Measurements from ENCODE around the gene DOLK. TPM values are rescaled to one million over a fixed set of nuclear protein-coding genes. Genes with fewer than 3 reads are reported as not detected.
"Not testable (repeated sequence)": the region's sequence is repeated elsewhere in the genome, so short reads cannot be mapped to it uniquely, and the experiment has no call there.

Gene DOLK
- total RNA-seq: 8.0 TPM
- long read RNA-seq, transcript DOLK-201 (1 exons, 2,090 nt): major isoform, 36 of 36 reads
- long read RNA-seq, partial matches to known transcripts: 0 of 36 reads
- long read RNA-seq, other reads (novel, unspliced or antisense): 0 of 36 reads

DNA sequence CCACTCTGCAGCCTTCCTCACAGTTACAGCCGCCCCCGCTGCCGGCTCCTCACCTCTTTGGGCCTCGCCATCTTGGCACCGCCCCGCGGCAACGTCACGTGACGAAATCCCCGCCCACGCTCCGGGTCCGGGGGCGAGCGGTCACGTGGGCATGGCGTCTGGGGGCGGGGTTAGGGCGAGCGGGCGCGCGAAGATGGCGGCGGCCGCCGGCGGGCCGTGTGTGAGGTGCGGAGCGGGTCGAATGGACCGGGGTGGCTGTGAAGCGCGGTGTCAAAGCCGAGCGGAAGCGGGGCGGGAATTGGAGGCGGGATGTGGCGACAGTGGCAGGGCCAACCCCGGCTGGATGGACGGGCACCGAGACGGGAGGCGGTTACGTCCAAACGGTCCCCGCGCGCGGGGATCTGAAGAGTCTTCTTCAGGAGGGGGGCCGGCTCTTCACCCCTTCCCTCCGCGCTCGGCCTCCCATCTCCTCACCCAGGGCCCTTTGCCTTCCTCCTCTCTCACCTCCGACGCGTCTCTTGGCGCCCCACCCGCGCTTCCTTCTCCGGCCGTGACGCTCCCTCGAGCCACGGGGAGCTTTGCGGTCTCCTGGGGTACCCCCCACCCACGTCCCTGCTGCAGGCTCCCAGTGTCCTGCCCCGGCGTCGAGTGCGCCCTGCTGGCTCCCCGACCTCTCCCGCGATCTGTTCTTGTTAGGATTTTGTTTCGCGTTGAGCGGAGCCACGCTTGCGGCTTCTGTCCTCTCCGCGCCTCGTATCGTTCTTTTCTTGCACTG is at the start of gene DOLK, which contains the start of gene NUP188:
Gene DOLK, minus strand, starts transcription at position 77 of the 775 bp plus-strand sequence. CDS start 300 bp downstream, outside the sequence.
Gene NUP188, plus strand, starts transcription at position 173 of the 775 bp plus-strand sequence. Its CDS starts 21 bp downstream, at position 194.
- DNase-seq (peak; percentile 99), ATAC-seq (peak; percentile 94)
- intact Hi-C loops (cut with micrococcal nuclease): no loop called here

DNA sequence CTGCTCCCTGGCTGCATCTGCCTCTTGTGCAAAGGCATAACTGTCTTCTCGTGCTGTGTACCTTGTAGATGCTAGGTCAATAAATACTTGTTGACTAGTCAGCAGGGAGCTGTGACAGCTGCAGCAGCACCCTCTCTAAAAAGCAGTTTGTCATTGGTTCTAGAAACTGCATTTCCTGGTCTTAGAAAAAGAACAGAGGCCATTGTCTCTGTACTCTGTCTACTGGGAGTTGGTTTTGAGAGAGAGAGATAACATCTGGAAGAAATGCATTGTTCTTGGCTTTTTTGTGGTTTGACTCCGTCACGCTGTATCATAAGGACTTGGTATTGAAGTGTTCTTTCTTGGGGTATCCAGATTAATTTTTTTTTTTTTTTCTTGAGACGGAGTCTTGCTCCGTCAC is 48.4 kb upstream of the DOLK start:
- ATAC-seq (no peak), DNase-seq (no peak)
- intact Hi-C loops (cut with micrococcal nuclease): no loop called here

DNA sequence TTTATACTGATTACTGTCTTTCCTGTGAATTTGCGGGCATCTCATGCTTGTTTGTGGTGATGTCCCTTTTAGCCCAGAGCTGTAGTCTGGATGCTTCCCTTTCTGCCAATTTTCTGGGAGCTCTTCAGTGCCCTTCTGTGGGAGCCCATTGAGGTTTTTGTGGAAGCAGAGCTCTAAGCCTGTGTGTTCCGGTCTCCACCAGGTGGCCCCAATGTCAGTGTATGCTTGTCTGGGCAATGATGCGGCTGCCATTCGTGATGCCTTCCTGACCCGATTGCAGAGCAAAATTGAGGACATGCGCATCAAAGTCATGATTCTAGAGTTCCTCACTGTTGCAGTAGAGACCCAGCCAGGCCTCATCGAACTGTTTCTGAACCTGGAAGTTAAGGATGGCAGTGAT is 45.6 kb upstream of the DOLK start:
- ATAC-seq (no peak), DNase-seq (no peak)
- intact Hi-C loops (cut with micrococcal nuclease): no loop called here

DNA sequence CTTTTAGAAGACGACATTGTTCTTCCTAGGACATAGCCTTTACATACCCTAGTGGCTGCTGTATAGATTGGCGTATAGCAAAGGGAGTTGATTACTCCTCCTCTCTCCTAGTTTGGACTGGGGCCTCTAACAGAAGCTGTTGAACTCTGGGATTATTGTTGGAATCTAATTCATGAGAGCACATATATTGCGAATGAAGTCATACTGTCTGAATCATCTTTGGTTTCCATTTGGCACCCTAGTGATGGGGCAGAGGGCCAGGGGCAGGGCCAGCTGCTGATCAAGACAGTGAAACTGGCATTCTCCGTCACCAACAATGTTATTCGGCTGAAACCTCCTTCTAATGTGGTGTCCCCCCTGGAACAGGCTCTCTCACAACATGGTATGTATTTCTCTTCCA is 40.4 kb upstream of the DOLK start:
- intact Hi-C loops (cut with micrococcal nuclease): no loop called here
- no peak for DNase-seq

DNA sequence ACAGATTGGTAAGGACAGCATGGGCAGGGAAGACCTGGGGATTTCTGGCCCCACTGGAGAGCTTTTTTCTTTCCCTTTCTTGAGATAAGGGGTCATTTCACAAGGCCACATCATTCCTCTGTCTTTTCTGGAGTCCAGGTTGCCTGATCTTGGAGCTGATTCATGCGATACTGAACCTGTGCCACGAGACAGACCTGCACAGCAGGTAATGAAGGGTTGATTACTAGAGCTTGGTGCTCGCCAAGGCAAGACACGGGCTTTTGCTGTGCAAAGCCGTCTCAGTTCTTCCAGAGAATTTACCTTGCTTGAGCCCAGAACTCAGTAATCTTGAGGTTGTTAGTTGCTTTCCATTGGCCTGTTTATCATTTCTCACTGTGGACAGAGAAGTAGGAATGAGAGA is 39.3 kb upstream of the DOLK start:
- intact Hi-C loops (cut with micrococcal nuclease): no loop called here
- no peak for ATAC-seq
- no peak for DNase-seq

More for the DNA sequence above, 40.4 kb upstream of the DOLK start:
- peak; percentile 75 for ATAC-seq

DNA sequence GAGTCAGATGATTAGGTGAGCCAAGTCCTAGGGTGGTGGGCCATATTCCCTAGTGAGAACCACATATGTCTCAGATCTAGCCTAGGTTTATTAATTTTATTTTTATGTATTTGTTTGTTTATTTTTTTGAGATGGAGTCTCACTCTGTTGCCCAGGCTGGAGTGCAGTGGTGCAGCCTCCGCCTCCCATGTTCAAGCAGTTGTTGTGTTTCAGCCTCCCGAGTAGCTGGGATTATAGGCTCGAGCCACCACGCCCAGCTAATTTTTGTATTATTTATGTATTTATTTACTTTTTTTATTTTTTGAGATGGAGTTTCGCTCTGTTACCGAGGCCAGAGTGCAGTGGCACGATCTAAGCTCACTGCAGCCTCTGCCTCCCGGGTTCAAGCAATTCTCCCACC is 36.1 kb upstream of the DOLK start:
- ATAC-seq: no peak
- DNase-seq: no peak
- intact Hi-C loops (cut with micrococcal nuclease): no loop called here

DNA sequence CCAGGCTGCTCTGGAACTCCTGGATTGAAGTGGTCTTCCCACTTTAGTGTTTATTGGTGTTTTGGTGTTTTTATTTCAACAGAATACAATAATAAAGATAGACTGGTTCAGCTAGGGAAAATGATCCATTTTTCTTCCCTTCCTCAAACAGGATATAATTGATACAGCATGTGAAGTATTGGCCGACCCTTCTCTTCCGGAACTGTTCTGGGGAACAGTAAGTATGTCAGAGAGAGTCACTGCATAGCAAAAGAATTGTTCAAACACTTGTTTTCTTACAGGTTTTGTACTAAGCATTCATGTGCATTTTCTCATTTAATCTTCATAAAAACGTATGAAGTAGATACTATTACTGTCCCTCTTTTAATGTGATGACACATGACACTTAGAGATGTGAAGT is 31.7 kb upstream of the DOLK start:
- ATAC-seq (no peak), DNase-seq (no peak)
- intact Hi-C loops (cut with micrococcal nuclease): no loop called here

DNA sequence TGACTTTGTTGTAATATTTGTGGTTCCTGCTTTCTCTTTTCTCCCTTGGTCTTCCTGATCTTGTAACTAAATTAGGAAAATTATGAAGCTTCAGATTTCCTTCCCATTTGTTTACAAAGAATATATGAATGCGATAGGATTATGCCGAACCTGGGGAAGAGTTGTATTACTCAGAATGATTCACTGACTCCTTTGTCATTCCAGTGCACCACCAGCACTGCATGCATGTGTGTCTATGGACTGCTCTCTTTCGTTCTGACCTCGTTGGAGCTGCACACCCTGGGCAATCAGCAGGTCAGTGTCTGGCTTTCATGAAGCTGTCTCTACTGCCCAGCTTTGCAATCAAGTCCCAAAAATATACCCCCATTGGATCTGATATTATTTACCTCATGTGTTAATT is 25.6 kb upstream of the DOLK start:
- no peak for ATAC-seq
- no peak for DNase-seq
- intact Hi-C loops (cut with micrococcal nuclease): no loop called here

DNA sequence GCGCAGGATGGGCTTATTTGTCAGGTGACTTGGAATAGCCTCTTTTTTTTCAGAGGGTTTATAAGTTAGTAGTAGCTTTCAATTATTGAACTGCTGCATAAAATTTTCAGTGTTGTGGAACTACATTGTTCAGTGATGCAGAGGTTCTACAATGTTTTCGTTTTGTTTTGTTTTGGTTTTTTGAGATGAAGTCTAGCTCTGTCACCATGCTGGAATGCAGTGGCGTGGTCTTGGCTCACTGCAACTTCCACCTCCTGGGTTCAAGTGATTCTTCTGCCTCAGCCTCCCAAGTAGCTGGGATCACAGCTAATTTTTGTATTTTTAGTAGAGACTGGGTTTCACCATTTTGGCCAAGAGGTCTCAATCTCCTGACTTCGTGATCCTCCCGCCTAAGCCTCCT is 22.1 kb upstream of the DOLK start:
- no peak for DNase-seq
- intact Hi-C loops (cut with micrococcal nuclease): no loop called here
- ATAC-seq: no peak

DNA sequence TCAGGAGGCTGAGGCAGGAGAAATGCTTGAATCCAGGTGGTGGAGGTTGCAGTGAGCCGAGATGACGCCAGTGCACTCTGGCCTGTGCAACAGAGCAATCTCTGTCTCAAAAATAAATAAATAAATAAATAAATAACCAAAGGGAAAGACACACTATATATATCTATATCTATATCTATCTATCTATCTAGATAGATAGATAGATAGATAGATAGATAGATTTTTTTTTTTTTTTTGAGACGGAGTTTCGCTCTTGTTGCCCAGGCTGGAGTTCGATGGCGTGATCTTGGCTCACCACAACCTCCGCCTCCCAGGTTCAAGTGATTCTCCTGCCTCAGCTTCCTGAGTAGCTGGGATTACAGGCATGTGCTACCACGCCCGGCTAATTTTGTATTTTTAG is 14.0 kb upstream of the DOLK start:
- intact Hi-C loops (cut with micrococcal nuclease); ATAC-seq; DNase-seq: not testable (repeated sequence)

DNA sequence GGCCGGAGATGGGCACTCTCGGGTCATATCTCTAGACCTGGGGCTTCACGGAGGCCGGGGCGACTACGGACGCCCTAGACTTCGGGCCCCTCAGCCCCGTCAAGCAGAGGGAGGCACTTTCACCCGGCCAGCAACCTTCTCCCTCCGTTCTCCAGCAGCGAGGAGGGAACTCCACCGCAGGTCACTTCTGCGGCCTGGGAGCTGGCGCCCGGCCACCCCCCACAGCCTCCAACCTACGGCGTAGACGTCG is 201 bp downstream of the DOLK start:
- ATAC-seq (no peak), DNase-seq (no peak)
- intact Hi-C loops (cut with micrococcal nuclease): no loop called here

DNA sequence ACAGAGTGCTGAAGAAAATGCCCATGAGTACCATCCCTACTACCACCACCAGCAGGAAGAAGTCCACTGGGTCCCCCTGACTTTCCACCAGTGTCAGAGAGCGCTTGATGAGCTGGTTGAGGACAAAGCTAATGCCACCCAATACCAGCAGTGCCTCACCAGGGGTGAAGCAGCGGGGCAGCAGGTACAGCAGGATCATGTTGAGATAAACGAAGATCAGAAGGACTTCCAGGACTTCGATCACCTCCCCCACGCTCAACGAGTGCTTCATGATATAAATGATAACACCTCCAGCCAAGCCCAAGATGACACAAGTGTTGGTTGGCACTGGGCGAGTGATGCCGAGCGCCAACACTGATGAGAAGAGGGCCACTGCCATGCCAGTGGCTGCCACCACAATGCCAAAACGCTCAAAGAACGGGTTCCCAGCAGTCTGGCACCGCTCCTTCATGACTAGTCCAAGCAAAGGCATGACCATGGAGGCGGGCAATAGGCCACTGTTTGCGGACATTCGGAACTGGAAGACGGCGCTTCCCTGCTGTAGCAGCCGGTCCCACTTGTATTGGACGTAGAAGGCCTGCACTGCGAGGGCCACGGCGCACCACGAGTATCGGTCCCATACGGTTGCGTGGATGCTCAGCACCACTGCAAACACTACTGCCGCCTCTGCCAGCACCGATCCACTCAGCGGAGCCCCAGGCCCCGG is 679 bp downstream of the DOLK start:
- DNase-seq (peak; percentile 39), ATAC-seq (peak; percentile 44)
- intact Hi-C loops (cut with micrococcal nuclease): no loop called here

DNA sequence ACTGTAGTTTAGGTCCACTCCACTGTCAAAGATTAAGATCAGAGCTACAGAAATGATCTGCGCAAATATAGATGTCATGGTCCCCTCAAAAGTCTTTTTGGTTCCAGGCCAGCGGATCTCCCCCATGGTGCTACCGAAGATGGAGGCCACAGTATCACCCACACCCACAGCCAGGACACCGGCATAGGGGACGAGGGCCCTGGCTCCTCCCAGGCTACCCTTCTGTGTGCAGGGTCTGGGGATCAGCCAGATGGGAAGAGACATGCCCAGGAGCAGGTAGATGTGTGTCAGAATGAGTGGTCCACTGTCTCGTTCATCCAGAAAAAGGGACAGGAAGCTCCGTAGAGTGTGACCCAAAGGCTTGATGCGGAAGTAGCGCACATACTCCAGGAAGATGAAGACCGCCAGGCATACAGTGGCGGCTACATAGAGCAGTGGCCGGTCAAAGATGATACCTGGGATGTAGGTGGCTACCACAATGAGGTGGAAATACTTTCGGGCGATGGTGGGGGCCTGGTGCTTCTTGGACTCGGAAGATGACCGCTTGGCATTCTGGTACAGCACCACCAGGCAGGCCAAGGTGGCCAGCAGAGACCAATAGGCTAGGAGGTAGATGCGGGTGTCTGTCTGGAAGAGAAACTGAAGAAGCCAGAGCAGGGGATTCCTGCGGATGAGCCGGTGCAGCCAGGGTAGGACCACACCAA is 1.5 kb downstream of the DOLK start:
- ATAC-seq (no peak), DNase-seq (no peak)
- intact Hi-C loops (cut with micrococcal nuclease): no loop called here

DNA sequence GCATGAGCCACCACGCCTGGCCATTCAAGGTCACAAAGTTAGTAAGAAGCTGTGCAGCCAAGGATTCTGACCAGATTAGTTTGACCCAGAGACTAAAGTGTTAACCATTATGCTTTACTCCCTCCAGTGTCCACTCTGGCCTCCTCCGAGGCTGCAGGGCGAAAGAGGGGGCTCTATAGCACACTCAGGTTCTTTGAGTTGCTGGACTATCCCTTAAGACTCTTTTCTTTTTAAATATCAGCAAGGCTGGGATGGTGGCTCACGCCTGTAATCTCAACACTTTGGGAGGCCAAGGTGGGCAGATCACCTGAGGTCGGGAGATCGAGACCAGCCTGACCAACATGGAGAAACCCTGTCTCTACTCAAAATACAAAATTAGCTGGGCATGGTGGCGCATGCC is 2.4 kb downstream of the DOLK start:
- intact Hi-C loops (cut with micrococcal nuclease); DNase-seq; ATAC-seq: not testable (repeated sequence)

DNA sequence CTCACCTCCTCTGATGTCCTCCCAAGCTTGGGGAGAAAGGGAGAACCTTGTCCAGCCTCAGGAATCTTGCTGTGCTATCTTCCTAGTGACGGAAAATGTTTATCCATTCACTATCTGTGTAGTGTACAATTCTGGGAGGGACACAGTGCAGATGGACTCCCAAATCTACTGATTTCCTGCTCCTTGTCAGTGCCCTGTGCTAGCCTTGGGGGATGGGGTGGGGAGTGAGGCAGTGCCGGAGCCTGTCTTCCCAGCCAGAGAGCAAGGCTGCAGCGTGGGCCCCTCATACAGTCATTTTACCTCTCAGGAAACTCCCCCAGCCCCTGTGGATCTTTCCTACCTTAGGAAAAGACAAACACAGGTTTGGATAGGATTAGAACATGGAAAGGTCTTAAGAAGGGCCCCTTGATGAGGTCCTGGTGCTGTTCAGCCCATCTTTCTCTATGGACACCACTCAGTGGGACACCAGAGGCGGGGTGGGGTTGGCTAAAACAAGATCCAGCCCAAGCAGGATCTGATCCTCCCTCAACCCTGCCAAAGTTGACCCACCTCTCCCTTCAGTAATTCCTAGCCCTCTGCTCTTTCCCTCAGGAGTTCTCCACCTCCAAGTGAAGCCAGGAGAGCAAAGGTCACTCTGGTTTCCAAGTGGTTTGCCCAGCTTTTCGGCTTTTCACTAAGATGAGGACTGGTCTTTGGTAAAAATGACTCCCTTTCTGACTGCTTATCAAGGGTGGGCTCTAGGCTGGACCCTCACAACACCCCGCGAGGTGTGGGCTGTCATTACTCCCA is 3.4 kb downstream of the DOLK start:
- intact Hi-C loops (cut with micrococcal nuclease): no loop called here
- ATAC-seq (no peak), DNase-seq (no peak)

DNA sequence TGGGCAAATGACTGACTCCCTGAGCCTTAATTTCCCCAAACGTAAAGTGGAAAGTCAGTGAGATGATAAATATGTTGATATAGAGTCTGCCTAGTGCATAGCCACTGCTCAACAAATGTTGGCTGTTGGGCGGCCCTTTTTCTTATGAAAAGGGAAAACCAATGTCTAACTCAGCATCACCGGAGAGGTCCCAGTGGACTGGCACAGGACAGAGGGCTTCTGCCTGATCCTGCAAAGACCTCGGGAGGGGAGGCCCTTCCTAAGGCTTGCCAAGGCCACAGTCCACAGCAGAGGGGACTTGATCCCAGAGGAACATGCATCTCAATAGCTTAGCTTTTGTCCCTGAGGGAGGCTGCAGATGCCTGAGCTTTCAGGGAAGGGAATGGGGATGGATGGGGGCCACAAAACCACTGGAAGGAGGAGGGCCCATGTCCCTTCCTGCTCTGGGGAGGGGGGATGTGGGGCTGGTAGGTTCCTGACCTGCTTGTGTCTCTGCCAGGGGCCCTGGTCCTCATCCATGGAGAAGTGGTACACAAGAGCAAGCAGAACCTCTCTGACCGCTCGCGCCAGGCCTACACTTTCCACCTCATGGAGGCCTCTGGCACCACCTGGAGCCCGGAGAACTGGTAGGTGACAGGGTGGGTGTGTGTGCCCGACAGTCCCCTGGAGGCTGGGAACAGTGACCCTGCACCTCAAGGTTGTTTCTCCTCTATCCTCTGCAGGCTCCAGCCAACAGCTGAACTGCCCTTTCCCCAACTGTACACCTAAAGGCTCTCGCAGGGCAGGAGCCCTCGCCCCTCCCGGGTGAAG is 6.3 kb downstream of the DOLK start:
- DNase-seq: no peak
- intact Hi-C loops (cut with micrococcal nuclease): no loop called here
- ATAC-seq: no peak

DNA sequence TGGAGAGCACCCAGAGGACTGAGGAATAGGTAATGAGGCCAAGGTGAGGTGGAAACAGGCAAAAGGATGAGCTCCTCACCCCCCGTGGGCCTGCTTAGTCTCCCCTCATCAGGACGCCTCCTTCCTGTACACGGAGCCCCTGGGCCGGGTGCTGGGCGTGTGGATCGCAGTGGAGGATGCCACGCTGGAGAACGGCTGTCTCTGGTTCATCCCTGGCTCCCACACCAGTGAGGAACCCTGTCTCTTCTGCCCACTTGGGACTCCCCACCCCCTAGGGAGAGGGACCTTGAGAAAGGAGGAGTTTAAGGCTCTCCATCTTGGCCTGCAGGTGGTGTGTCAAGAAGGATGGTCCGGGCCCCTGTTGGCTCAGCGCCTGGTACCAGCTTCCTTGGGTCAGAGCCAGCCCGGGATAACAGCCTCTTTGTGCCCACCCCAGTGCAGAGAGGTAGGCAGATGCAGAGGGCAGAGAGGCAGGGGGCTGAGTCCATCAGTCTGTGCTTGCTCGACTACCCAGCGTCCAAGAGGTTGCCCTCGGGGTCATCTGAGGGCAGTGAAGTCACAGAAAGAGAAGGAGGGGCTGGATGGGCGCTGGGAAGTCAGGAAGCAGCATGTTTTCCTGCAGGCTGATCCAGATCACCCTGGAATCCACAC is 7.0 kb downstream of the DOLK start:
- DNase-seq: no peak

More for the DNA sequence above, 7.0 kb downstream of the DOLK start:
- peak; percentile 30 for ATAC-seq
- intact Hi-C loops (cut with micrococcal nuclease): no loop called here

Measured in left ventricle myocardium superior (tissue), 1 donor.